Hematopoietic multipotent progenitor cell treated with erythropoietin and hydrocortisone succinate and interleukin-3 and kit ligand, for 17 days (in vitro differentiated cells): ENCODE measurements around the gene CDC42.
A peak's percentile ranks its signal among the peaks of the same experiment; 100 is the strongest.

Experiments
- DNase-seq: peaks from one replicate; pipeline ENCODE4 v3.0.0-alpha.2; 2015; ENCODE audit warnings: low spot score

CDC42 gene

DNA sequence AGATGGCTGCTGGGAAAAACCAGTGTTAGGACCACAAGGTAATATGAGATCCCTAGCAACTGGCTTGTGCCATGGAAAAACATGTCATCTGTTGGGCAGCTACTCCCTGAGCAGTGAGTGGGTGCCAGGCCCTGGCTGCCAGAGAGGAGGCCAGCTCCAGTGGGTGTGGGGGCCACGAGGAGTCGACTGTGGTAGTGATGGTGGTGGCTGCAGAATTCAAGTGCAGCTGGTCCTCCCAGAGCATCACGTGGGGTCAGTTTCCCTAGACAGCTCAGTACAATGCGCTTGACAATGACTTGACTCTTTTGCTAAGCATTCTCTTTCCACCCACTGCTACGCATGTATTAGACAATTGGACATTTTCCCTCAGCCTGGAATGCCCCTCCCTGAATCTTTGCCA lies 14.5 kb upstream of the CDC42 start:
- no peak for DNase-seq

- peak; percentile 74 for DNase-seq
These were observed 12.8 kb upstream of the CDC42 start for GRCh38 chr1:22039594-22040285.

DNA sequence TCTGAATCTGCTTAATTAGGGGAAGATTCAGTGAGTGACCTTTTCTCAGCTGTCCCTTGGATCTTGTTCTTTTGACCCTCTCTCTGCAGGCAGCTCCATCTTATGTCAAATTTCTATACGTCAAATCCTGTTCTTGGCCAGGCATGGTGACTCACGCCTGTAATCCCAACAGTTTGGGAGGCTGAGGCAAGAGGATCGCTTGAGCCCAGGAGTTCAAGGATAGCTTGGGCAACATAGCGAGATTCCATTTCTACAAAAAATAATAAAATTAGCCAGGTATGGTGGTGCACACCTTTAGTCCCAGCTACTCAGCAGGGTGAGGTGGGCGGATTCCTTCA lies 12.3 kb upstream of the CDC42 start:
- DNase-seq = no peak

- DNase-seq = no peak
These were observed 11.0 kb upstream of the CDC42 start for GRCh38 chr1:22041505-22041904.

- DNase-seq = no peak
These were observed 9.2 kb upstream of the CDC42 start for GRCh38 chr1:22043198-22043769.

DNA sequence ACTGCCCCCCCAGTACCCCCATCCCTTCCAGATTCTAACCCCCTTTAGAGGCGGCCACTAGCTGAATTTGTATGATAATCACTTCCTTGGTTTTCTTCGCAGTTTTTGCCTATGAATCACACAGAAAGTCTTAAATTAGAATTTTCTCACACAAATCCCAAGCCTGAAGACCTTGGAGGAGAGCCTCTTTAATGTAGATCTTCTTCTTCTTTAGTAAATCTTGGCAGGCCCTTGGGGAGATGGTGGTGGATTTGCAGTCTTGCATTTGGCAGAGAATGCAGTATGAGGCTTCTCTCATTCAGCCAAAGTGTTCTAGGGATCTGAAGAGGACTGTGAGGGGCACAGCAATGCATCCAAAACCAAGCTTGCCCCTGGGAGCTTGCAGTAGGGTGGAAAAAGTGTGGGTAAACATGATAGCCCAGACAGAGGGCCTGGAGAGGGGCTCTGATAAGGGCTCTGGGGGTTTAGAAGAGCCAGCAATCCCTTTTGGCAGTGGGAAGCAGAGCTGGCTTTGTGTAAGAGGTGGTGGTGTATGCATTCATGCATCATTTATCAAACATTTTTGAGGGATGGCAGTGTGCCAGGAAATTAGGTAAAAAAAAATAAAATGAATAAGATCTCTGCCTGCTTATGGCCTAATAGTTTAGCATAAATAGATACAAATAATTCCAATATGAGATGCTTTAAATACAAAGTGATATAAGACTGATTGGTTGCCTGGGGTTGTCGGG lies 7.7 kb upstream of the CDC42 start:
- no peak for DNase-seq

- no peak for DNase-seq
These were observed 6.8 kb upstream of the CDC42 start for GRCh38 chr1:22045604-22046228.

GRCh38 chr1:22048351-22049192 lies 3.9 kb upstream of the CDC42 start:
- DNase-seq = no peak

DNA sequence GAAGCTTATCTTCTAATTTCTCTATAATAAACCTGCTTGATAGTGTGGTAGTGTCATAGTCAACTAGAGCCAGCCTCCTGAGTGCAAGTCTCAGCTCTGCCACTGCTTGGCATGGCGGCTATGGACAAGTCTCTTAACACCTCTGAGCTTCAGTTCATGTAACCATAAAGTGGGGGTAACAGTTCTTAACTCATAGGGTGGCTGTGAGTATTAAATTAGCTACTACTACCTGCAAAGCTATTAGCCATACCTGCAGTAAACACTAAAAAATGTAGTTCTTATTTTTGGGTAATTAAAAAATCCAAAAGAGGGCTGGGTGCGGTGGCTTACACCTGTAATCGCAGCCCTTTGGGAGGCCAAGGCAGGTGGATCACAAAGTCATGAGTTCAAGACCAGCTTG lies 2.2 kb upstream of the CDC42 start:
- DNase-seq = no peak

GRCh38 chr1:22051607-22052114 lies 848 bp upstream of the CDC42 start:
- peak; percentile 3 for DNase-seq

GRCh38 chr1:22053017-22053860 lies 730 bp downstream of the CDC42 start:
- DNase-seq = peak; percentile 65

DNA sequence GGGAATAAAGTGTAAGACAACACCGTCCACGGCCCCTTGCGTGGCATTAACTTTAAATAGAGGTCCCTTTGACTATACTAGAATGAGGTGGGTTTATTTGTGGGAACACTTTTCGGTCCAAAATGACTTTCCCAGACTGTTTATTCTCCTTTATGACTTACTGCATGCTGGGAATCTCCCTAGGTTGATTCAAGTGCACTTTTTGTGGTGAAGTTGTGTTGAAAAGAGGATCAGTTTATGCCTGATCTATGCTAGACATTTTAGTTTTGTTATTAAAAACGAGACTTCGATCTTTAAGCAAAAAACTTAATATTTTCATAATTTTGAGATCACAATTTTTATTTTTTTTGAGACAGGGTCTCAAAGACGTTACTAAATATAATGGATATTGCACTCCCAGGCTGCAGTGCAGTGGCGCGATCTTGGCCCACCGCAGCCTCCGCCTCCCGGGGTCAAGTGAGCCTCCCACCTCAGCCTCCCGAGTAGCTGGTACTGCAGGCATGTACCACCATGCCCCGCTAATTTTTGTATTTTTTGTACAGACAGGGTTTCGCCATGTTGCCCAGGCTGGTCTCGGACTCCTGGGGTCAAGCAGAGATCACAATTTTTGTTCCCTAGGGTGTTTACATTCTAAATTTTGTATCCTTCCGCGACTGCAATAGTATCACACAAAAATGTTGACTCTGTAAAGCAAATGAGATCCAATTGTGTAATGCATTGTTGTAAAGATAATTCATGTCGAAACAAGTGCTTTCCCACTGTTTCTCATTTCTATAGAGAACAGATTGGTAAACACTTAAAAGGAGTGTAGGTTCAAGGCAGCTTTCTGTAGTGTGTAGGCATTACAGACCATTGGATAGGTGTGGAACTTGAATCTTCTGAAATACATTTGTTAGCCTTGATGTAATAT lies 1.6 kb downstream of the CDC42 start:
- no peak for DNase-seq

- no peak for DNase-seq
These were observed 3.0 kb downstream of the CDC42 start for GRCh38 chr1:22055463-22055862.

- no peak for DNase-seq
These were observed 3.5 kb downstream of the CDC42 start for GRCh38 chr1:22056043-22056442.

- no peak for DNase-seq
These were observed 4.4 kb downstream of the CDC42 start for GRCh38 chr1:22056936-22057335.

DNA sequence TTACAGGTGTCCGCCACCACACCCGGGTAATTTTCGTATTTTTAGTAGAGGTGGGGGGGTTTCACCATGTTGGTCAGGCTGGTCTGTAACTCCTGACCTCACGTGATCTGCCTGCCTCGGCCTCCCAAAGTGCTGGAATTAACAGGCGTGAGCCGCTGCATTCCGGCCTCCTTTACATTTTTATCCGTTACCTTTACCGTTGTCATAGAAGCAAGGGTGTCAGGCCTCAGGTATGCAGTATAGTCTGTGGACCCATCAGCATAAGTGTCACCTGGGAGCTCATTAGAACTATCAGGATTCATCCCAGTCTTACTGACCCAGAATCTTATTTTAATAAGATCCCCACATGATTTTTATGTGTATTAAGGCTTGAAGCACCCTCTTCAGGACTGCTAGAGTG lies 5.4 kb downstream of the CDC42 start:
- no peak for DNase-seq

DNA sequence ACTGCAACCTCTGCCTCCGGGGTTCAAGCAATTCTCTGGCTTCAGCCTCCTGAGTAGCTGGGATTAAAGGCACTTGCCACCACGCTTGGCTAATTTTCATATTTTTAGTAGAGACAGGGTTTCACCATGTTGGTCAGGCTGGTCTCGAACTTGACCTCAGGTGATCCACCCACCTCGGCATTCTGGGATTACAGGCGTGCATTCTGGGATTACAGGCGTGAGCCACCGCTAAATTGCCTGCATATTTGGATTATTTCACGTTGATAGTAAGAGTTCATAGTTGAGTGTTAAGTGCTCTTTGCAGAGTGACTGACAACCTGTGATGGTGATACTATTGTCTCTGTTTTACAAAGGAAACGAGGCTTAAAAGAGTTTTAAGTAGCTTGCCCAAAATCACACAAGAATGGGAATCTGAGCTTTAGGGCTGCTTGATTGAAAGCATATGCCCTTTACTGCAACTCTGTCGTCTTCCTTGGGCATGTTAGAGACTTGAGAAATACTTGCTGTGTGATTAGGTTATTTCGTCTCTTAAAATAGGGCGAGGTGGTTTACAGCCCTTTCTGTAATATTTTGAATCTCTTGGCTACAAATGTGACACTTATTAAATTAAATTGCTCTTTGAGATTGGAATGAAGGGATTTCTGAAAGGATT lies 12.4 kb downstream of the CDC42 start:
- no peak for DNase-seq

- DNase-seq = no peak
These were observed 19.0 kb downstream of the CDC42 start for GRCh38 chr1:22071511-22071910.

DNA sequence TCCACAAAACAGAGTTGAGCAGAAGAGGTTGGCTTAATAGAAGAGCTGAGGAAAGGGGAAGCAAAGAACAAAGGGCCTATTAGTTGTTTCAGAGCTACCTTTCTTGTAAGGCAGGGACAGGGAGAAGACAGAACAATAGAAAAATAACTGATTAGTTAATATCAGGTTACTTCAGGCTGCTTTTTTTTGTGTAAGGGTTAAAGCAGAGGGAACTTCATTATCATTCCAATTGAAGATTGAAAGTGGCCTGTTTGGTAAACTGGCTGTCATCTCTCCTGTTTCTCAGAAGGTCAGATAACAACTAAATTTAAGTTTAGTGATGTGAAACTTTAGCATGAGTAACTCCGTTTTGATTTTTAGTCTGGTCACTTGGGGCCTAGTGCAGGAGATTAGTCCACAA lies 22.3 kb downstream of the CDC42 start:
- no peak for DNase-seq
